Fibroblast of lung (primary cell): ENCODE measurements around the gene HIPK2. TPM values are rescaled to one million over a fixed set of nuclear protein-coding genes. Genes with fewer than 3 reads are reported as not detected.

Experiments used
- DNase-seq, 2 donors: peaks; one replicate each; pipeline versions ENCODE4 v3.0.0 to v3.0.0-alpha.2; 2010; ENCODE audit warnings: low read depth in 2 of 2
- H2AFZ ChIP-seq: 2 replicates; pipeline ENCODE4 v1.5.1; 2012; ENCODE audit warnings: low read length, control low read depth, inconsistent platforms
- H3K27ac ChIP-seq: 2 replicates; pipeline ENCODE4 v1.5.1; 2011; ENCODE audit warnings: low read length, control low read depth; ENCODE audit not compliant: insufficient read depth
- H3K27me3 ChIP-seq: 2 replicates; pipeline ENCODE4 v1.5.1; 2011; ENCODE audit warnings: mild to moderate bottlenecking, low read length; ENCODE audit not compliant: control insufficient read depth, insufficient read depth
- H3K36me3 ChIP-seq: 2 replicates; pipeline ENCODE4 v1.5.1; 2011; ENCODE audit warnings: low read length; ENCODE audit not compliant: control insufficient read depth, insufficient read depth
- H3K4me1 ChIP-seq: 2 replicates; pipeline ENCODE4 v1.5.1; 2011; ENCODE audit warnings: low read length; ENCODE audit not compliant: control insufficient read depth, insufficient read depth; ENCODE audit errors: extremely low read depth
- H3K4me2 ChIP-seq: 2 replicates; pipeline ENCODE4 v1.5.1; 2011; ENCODE audit warnings: low read length, control low read depth; ENCODE audit not compliant: insufficient read depth; ENCODE audit errors: extremely low read depth
- H3K4me3 ChIP-seq, 4 experiments: fragments of 200-600 bp in 1 of 4; sonication (generic) in 1 of 4; replicated peaks in 1 of 4; 2 replicates each; pipeline ENCODE4 v1.5.1; 2011 to 2016; ENCODE audit warnings: low read length in 4 of 4, low read depth in 3 of 4, mild to moderate bottlenecking in 3 of 4, control low read depth in 2 of 4, inconsistent platforms in 1 of 4, mixed read lengths in 1 of 4; ENCODE audit not compliant: insufficient read depth in 1 of 4; ENCODE audit errors: control extremely low read depth in 1 of 4
- H3K79me2 ChIP-seq: 2 replicates; pipeline ENCODE4 v1.5.1; 2012; ENCODE audit warnings: mild to moderate bottlenecking, low read length, inconsistent platforms; ENCODE audit not compliant: control insufficient read depth, insufficient read depth
- H3K9ac ChIP-seq: 2 replicates; pipeline ENCODE4 v1.5.1; 2011; ENCODE audit warnings: mild to moderate bottlenecking, low read length, control low read depth; ENCODE audit not compliant: insufficient read depth
- H3K9me3 ChIP-seq: 2 replicates; pipeline ENCODE4 v1.5.1; 2012; ENCODE audit warnings: low read depth, low read length; ENCODE audit not compliant: control insufficient read depth, insufficient read depth
- H4K20me1 ChIP-seq: 2 replicates; pipeline ENCODE4 v1.5.1; 2011; ENCODE audit warnings: low read length; ENCODE audit not compliant: control insufficient read depth, insufficient read depth; ENCODE audit errors: extremely low read depth
- EZH2 ChIP-seq: IDR thresholded peaks from 2 replicates; pipeline ENCODE4 v1.5.1; 2012; ENCODE audit warnings: low read length, control low read depth, mild to moderate bottlenecking; ENCODE audit errors: missing control alignments
- polyA plus RNA-seq, 2 donors: library from polyadenylated mRNA; depleted of rRNA in 1 of 2; stranded (reverse) in 1 of 2; unstranded in 1 of 2; fragments of >200 nt; gene quantifications; 2 replicates each; pipeline ENCODE4 v1.2.1, GENCODE V29; 2011 to 2012; ENCODE audit warnings: missing spikeins in 1 of 2
- total RNA-seq: library from RNA; depleted of rRNA; stranded (reverse); fragments of >200 nt; gene quantifications from 2 replicates; pipeline ENCODE4 v1.2.1, GENCODE V29; 2014
- TF ChIP-seq, protein P1 (sequence below), 2 donors: IDR thresholded peaks in 1 of 2; conservative IDR thresholded peaks in 1 of 2; 1 replicate in 1 of 2; 2 replicates in 1 of 2; pipeline ENCODE4 v1.5.1; 2011 to 2012; ENCODE audit warnings: low read length in 2 of 2, control low read depth in 1 of 2, inconsistent platforms in 1 of 2, low read depth in 1 of 2, mild to moderate bottlenecking in 1 of 2

The HIPK2 gene
- total and polyA plus RNA-seq, 2 donors (not counting 1 experiment from before 2014, with no cell fraction given): 10.1 to 11.1 TPM

DNA sequence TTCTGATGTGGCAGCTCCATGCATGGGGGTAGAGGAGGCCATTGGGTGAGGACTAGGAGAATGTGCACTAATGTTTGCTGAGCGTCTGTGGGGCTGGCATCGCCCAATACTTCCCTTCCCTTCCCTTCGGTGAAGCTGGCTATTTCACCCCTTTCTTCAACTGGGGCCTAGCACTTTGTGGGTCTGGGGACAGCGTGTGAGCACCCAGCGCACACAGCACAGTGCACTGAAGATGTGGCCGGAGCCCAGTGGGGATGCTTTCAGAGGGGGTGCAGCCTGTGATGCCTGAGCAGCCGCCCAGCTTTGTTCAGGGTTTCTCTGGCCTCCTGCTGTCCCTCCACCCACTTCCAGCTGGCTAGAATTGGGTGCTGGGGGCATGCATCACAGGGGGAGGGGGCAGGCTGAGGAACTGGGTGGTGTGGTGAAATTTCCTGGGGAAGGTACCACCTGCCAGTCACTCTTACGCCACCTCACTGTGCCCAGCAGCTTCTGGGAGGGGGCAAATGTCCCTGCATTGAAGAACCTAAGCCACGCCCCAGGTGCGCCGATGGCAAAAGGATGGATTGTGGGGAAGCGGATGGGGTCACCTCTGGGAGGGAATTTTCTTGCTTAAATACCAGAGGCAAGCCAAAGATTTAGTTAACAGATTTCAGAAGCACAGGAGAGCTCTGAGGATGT, 208.8 kb downstream of the HIPK2 start:
- Histone ChIP-seq H3K36me3 (peaks cover 6% of the 10 kb centered on the region), H4K20me1 (no peaks in the 10 kb centered on the region)

DNA sequence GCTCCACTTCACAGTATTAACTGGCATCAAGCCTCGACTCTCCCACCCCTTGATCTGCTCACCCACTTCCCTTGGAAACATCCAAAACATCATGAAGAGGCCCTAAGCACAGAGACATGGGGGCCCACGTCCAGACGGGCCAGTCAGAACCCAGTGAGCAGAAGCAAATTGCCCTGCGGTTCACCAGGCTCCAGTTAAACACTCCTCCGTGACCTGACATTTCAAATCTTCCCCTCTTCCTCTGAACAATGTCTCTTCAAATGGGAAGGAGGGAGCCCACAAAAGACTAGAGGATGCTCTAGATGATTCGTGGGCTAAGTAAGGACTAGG, 209.5 kb downstream of the HIPK2 start:
- no peaks in the 10 kb centered on the region for H3K27me3 ChIP-seq
- no peaks in the 10 kb centered on the region for H3K4me1 ChIP-seq
- TF ChIP-seq, protein P1, sequence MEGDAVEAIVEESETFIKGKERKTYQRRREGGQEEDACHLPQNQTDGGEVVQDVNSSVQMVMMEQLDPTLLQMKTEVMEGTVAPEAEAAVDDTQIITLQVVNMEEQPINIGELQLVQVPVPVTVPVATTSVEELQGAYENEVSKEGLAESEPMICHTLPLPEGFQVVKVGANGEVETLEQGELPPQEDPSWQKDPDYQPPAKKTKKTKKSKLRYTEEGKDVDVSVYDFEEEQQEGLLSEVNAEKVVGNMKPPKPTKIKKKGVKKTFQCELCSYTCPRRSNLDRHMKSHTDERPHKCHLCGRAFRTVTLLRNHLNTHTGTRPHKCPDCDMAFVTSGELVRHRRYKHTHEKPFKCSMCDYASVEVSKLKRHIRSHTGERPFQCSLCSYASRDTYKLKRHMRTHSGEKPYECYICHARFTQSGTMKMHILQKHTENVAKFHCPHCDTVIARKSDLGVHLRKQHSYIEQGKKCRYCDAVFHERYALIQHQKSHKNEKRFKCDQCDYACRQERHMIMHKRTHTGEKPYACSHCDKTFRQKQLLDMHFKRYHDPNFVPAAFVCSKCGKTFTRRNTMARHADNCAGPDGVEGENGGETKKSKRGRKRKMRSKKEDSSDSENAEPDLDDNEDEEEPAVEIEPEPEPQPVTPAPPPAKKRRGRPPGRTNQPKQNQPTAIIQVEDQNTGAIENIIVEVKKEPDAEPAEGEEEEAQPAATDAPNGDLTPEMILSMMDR (conservative IDR thresholded peaks at IDR 0.05 in 1 of 2, IDR thresholded peaks at IDR 0.05 in 1 of 2; ENCODE audit: low read depth in 1 of 2, low read length in 2 of 2): no peak
- no peak for TF ChIP-seq EZH2
- no peak overlapping the region for H3K4me3 ChIP-seq
- H3K9me3 ChIP-seq: no peaks in the 10 kb centered on the region
- H3K4me2 ChIP-seq: no peak overlapping the region
- no peak overlapping the region for H3K27ac ChIP-seq
- peaks cover 6% of the 10 kb centered on the region for H3K36me3 ChIP-seq
- H3K79me2 ChIP-seq: no peaks in the 10 kb centered on the region
- no peak overlapping the region for H3K9ac ChIP-seq
- H4K20me1 ChIP-seq: no peaks in the 10 kb centered on the region
- H2AFZ ChIP-seq: no peak overlapping the region
- DNase-seq: no peak

More for the DNA sequence above, 208.8 kb downstream of the HIPK2 start:
- no peak for TF ChIP-seq EZH2
- TF ChIP-seq, protein P1 (conservative IDR thresholded peaks at IDR 0.05 in 1 of 2, IDR thresholded peaks at IDR 0.05 in 1 of 2; ENCODE audit: low read depth in 1 of 2, low read length in 2 of 2): no peak
- Histone ChIP-seq H3K27me3 (no peaks in the 10 kb centered on the region), H3K4me1 (no peaks in the 10 kb centered on the region), H3K4me3 (no peak overlapping the region), H3K9me3 (no peaks in the 10 kb centered on the region), H3K4me2 (no peak overlapping the region), H3K9ac (no peak overlapping the region), H3K79me2 (no peaks in the 10 kb centered on the region), H2AFZ (no peak overlapping the region), H3K27ac (no peak overlapping the region)
- DNase-seq: no peak

DNA sequence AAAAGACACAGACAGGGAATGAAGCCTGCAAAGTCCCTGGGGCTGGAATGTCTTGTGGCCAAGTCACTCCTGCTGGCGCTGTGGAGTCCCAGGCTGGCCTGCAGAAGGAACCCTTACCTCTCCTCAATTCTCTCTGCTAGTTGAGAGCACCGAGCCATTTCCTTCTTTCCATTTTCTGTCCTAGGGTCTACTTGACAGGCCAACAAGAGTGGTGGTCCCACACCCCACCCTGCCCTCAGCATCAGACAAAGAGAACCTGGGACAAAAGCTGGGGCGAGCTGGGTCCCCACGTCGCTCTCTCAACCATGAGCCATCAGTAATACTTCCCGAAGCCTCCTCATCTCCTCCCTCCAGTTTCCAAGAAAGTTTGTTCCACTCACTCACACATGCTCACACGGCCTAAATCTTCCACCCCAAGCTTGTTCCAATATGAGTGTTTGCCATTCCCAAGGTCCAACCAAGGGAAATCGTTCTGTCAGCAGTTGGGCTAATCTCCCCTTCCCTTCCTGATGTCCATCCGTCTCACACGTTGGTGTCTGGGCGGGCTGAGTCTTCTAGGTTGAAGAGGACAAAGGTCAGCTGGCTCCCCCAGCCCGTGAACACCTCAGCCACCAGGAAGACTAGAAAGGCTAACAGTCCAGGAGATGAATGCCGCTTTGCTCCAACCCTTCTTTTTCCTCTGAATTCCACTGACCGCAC, 210.0 kb downstream of the HIPK2 start:
- no peaks in the 10 kb centered on the region for H3K79me2 ChIP-seq
- H3K4me3 ChIP-seq: no peak overlapping the region
- no peak overlapping the region for H2AFZ ChIP-seq
- H3K27me3 ChIP-seq: no peaks in the 10 kb centered on the region
- no peak overlapping the region for H3K4me2 ChIP-seq
- no peaks in the 10 kb centered on the region for H4K20me1 ChIP-seq
- TF ChIP-seq EZH2: no peak
- TF ChIP-seq, protein P1 (conservative IDR thresholded peaks at IDR 0.05 in 1 of 2, IDR thresholded peaks at IDR 0.05 in 1 of 2; ENCODE audit: low read depth in 1 of 2, low read length in 2 of 2): no peak
- H3K27ac ChIP-seq: no peak overlapping the region
- H3K4me1 ChIP-seq: no peaks in the 10 kb centered on the region
- H3K9me3 ChIP-seq: no peaks in the 10 kb centered on the region
- no peak for DNase-seq
- peaks cover 1% of the 10 kb centered on the region for H3K36me3 ChIP-seq
- no peak overlapping the region for H3K9ac ChIP-seq
